ENCODE results near the gene METTL22. TPM values are rescaled to one million over a fixed set of nuclear protein-coding genes. Genes with fewer than 3 reads are reported as not detected.

Gene METTL22
- total RNA-seq, 2 donors from 2014 or later, result 16.3 to 56.6 TPM

GRCh38 chr16:8630255-8630953 is 8.9 kb downstream of the METTL22 start:
- intact Hi-C loops (cut with DNase I), result no loop called here
- Histone ChIP-seq H3K4me3 (no peak overlapping the region), H3K9me3 (no peaks in the 10 kb centered on the region), H3K36me3 (peaks cover 4 to 36% of the 10 kb centered on the region in 2 donors), H3K27ac (no peak overlapping the region), H3K4me1 (replicated peaks) (no peaks in the 10 kb centered on the region), H3K27me3 (replicated peaks; ENCODE audit: insufficient read depth) (no peaks in the 10 kb centered on the region)
- no peak for DNase-seq (ENCODE audit: low spot score)
- whole genome bisulfite sequencing, result 89% methylated on average over 11 of the region's 11 CpGs
- TF ChIP-seq, protein P1, sequence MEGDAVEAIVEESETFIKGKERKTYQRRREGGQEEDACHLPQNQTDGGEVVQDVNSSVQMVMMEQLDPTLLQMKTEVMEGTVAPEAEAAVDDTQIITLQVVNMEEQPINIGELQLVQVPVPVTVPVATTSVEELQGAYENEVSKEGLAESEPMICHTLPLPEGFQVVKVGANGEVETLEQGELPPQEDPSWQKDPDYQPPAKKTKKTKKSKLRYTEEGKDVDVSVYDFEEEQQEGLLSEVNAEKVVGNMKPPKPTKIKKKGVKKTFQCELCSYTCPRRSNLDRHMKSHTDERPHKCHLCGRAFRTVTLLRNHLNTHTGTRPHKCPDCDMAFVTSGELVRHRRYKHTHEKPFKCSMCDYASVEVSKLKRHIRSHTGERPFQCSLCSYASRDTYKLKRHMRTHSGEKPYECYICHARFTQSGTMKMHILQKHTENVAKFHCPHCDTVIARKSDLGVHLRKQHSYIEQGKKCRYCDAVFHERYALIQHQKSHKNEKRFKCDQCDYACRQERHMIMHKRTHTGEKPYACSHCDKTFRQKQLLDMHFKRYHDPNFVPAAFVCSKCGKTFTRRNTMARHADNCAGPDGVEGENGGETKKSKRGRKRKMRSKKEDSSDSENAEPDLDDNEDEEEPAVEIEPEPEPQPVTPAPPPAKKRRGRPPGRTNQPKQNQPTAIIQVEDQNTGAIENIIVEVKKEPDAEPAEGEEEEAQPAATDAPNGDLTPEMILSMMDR (IDR thresholded peaks at IDR 0.05), result no peak
- no peak for TF ChIP-seq POLR2AphosphoS5 (IDR thresholded peaks at IDR 0.05)
- no peak for TF ChIP-seq POLR2A (IDR thresholded peaks at IDR 0.05)

GRCh38 chr16:8631373-8631772 is 9.9 kb downstream of the METTL22 start:
- no peak overlapping the region for H3K27ac ChIP-seq
- no peak for DNase-seq (ENCODE audit: low spot score)
- intact Hi-C loops (cut with DNase I), result no loop called here
- no peaks in the 10 kb centered on the region for H3K27me3 ChIP-seq (replicated peaks; ENCODE audit: insufficient read depth)
- no peak for TF ChIP-seq POLR2A (IDR thresholded peaks at IDR 0.05)
- no peak for TF ChIP-seq POLR2AphosphoS5 (IDR thresholded peaks at IDR 0.05)
- TF ChIP-seq, protein P1 (IDR thresholded peaks at IDR 0.05), result no peak
- no peaks in the 10 kb centered on the region for H3K4me1 ChIP-seq (replicated peaks)
- H3K9me3 ChIP-seq, result no peaks in the 10 kb centered on the region
- H3K4me3 ChIP-seq, result no peak overlapping the region
- peaks cover 4 to 41% of the 10 kb centered on the region in 2 donors for H3K36me3 ChIP-seq
- WGBS, result 80% methylated on average over 9 of the region's 9 CpGs

DNA sequence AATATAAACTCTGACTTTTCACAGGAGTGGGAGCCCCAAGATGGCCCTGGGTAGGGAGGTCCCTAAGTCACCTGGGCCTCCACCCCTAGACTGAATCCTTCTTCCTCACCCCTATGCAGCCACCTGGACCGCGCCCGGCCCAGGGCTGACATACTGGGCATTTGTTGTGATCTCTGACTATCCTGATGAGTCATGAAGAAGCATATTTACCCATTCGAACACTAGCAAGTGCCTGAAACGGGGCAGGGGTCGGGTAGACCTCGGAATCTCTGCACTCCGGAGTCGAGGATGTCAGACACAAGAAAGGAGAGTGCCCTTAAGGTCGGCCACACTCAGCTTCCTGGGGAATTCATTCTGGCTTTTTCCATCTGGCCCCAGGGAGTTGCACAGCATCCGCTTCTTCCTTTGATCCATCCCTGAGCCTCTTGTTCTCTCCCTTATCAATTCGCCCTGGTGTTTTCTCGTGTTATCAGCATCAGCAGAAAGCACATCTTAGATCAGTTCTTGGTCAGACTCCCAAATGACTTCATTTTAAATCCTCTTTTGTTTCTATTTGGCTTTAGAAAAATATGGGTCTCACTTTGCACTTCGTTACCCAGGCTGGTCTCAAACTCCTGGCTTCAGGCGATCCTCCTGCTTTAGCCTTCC is 10.4 kb downstream of the METTL22 start:
- Histone ChIP-seq H3K36me3 (peaks cover 4 to 41% of the 10 kb centered on the region in 2 donors), H3K4me1 (replicated peaks) (no peaks in the 10 kb centered on the region), H3K27ac (no peak overlapping the region), H3K4me3 (no peak overlapping the region), H3K9me3 (no peaks in the 10 kb centered on the region), H3K27me3 (replicated peaks; ENCODE audit: insufficient read depth) (no peaks in the 10 kb centered on the region)
- WGBS, result 72% methylated on average over 15 of the region's 15 CpGs
- intact Hi-C loops (cut with DNase I), result no loop called here
- no peak for DNase-seq (ENCODE audit: low spot score)
- TF ChIP-seq, protein P1 (IDR thresholded peaks at IDR 0.05), result no peak
- TF ChIP-seq POLR2A (IDR thresholded peaks at IDR 0.05) (no peak), POLR2AphosphoS5 (IDR thresholded peaks at IDR 0.05) (no peak)

DNA sequence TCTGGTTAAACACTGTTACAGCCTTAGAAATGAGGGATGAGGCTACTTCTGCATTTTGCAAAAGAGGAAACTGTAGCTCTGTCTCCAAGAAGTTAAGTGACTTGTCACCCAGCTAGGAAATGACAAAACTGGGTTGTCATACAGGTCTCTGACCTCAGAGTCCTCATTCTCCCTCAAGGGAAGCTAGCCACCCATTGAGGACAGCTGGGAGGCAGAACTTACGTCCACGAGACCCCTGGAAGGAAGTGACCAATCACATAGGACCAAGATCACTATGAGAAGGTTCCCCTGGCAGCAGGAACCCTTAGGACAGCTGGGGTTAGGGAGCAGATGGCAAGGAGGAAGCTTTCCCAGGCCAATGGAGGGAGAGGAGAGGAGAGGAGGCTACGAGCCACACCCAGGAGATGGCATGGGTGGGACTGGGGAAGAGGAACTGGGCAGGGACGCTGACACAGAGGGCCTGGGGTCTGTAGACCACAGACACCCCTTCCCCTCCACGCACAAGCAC is 11.2 kb downstream of the METTL22 start:
- no peak for DNase-seq (ENCODE audit: low spot score)
- no peaks in the 10 kb centered on the region for H3K27me3 ChIP-seq (replicated peaks; ENCODE audit: insufficient read depth)
- no peaks in the 10 kb centered on the region for H3K4me1 ChIP-seq (replicated peaks)
- peaks cover 4 to 36% of the 10 kb centered on the region in 2 donors for H3K36me3 ChIP-seq
- 83% methylated on average over 5 of the region's 5 CpGs for WGBS
- intact Hi-C loops (cut with DNase I), result no loop called here
- no peak overlapping the region for H3K4me3 ChIP-seq
- TF ChIP-seq POLR2AphosphoS5 (IDR thresholded peaks at IDR 0.05) (no peak), POLR2A (IDR thresholded peaks at IDR 0.05) (no peak)
- TF ChIP-seq, protein P1 (IDR thresholded peaks at IDR 0.05), result no peak
- no peak overlapping the region for H3K27ac ChIP-seq
- H3K9me3 ChIP-seq, result no peaks in the 10 kb centered on the region

Data from prostate gland (tissue), 2 donors.